Liver (tissue), 9 donors: ENCODE results near the gene DDX39A. TPM values are rescaled to one million over a fixed set of nuclear protein-coding genes. Genes with fewer than 3 reads are reported as not detected.

ENCODE experiments used
- DNase-seq: peaks from one replicate; pipeline ENCODE4 v3.0.0-alpha.2; 2017; ENCODE audit warnings: low spot score
- H3K27ac ChIP-seq, 2 donors: one replicate each; pipeline ENCODE4 v1.7.0; 2013; ENCODE audit warnings: inconsistent platforms in 2 of 2, low read length in 2 of 2, control low read depth in 1 of 2, low read depth in 1 of 2, mild to moderate bottlenecking in 1 of 2
- H3K27me3 ChIP-seq, 4 donors: one replicate each; pipeline versions ENCODE4 v1.6.1 to v1.7.0; 2013; ENCODE audit warnings: low read length in 3 of 4, inconsistent platforms in 1 of 4, mild to moderate bottlenecking in 1 of 4, moderate library complexity in 1 of 4; ENCODE audit not compliant: control insufficient read depth in 4 of 4, insufficient read depth in 4 of 4
- H3K36me3 ChIP-seq, 4 donors: one replicate each; pipeline versions ENCODE4 v1.6.1 to v1.7.0; 2013; ENCODE audit warnings: low read length in 3 of 4, mild to moderate bottlenecking in 3 of 4, low read depth in 1 of 4, moderate library complexity in 1 of 4; ENCODE audit not compliant: control insufficient read depth in 4 of 4, insufficient read depth in 3 of 4
- H3K4me1 ChIP-seq, 4 donors: one replicate each; pipeline versions ENCODE4 v1.6.1 to v1.7.0; 2013; ENCODE audit warnings: low read length in 3 of 4, mild to moderate bottlenecking in 3 of 4, moderate library complexity in 1 of 4; ENCODE audit not compliant: control insufficient read depth in 4 of 4, insufficient read depth in 4 of 4
- H3K4me3 ChIP-seq, 3 donors: one replicate each; pipeline versions ENCODE4 v1.6.1 to v1.7.0; 2013; ENCODE audit warnings: low read length in 3 of 3, control low read depth in 1 of 3, low read depth in 1 of 3, mild to moderate bottlenecking in 1 of 3
- H3K9ac ChIP-seq, 2 donors: one replicate each; pipeline ENCODE4 v1.7.0; 2013; ENCODE audit warnings: low read length in 2 of 2, mild to moderate bottlenecking in 2 of 2, moderate library complexity in 2 of 2, control low read depth in 1 of 2, low read depth in 1 of 2
- H3K9me3 ChIP-seq, 4 donors: one replicate each; pipeline versions ENCODE4 v1.6.1 to v1.7.0; 2013; ENCODE audit warnings: low read length in 3 of 4; ENCODE audit not compliant: control insufficient read depth in 4 of 4
- ATF3 ChIP-seq: IDR thresholded peaks from 2 replicates; pipeline ENCODE4 v1.6.1; 2016; ENCODE audit warnings: antibody characterized with exemption
- CTCF ChIP-seq: fragments of 150-350 bp; IDR thresholded peaks from 2 replicates; pipeline ENCODE4 v1.5.1; 2017; ENCODE audit warnings: improper control_type of control experiment, low read depth, low read length; ENCODE audit not compliant: missing input control
- EGR1 ChIP-seq, 2 donors: IDR thresholded peaks; 2 replicates each; pipeline ENCODE4 v1.6.1; 2016 to 2018; ENCODE audit warnings: antibody characterized with exemption in 2 of 2, low read depth in 2 of 2
- FOXA1 ChIP-seq: IDR thresholded peaks from 2 replicates; pipeline ENCODE4 v1.6.1; 2016; ENCODE audit warnings: antibody characterized with exemption
- FOXA2 ChIP-seq: IDR thresholded peaks from 2 replicates; pipeline ENCODE4 v1.6.1; 2016; ENCODE audit warnings: antibody characterized with exemption
- GABPA ChIP-seq, 2 donors: IDR thresholded peaks in 1 of 2; conservative IDR thresholded peaks in 1 of 2; 2 replicates each; pipeline ENCODE4 v1.6.1; 2016; ENCODE audit warnings: antibody characterized with exemption in 2 of 2, mild to moderate bottlenecking in 1 of 2, moderate library complexity in 1 of 2
- HNF4A ChIP-seq, 2 donors: conservative IDR thresholded peaks; 2 replicates each; pipeline ENCODE4 v1.6.1; 2016; ENCODE audit warnings: antibody characterized with exemption in 2 of 2, mild to moderate bottlenecking in 2 of 2
- HNF4G ChIP-seq: IDR thresholded peaks from 2 replicates; pipeline ENCODE4 v1.6.1; 2016; ENCODE audit warnings: antibody characterized with exemption
- JUND ChIP-seq, 2 donors: IDR thresholded peaks; 2 replicates each; pipeline ENCODE4 v1.6.1; 2016; ENCODE audit warnings: antibody characterized with exemption in 2 of 2
- MAX ChIP-seq: IDR thresholded peaks from 2 replicates; pipeline ENCODE4 v1.6.1; 2016; ENCODE audit warnings: antibody characterized with exemption
- NR2F2 ChIP-seq: IDR thresholded peaks from 2 replicates; pipeline ENCODE4 v1.6.1; 2016; ENCODE audit warnings: antibody characterized with exemption
- RAD21 ChIP-seq, 2 donors: IDR thresholded peaks; 2 replicates each; pipeline ENCODE4 v1.6.1; 2016; ENCODE audit warnings: antibody characterized with exemption in 2 of 2, mild to moderate bottlenecking in 2 of 2
- RXRA ChIP-seq, 2 donors: IDR thresholded peaks; 2 replicates each; pipeline ENCODE4 v1.6.1; 2017 to 2018; ENCODE audit warnings: antibody characterized with exemption in 2 of 2, mild to moderate bottlenecking in 1 of 2
- SP1 ChIP-seq: IDR thresholded peaks from 2 replicates; pipeline ENCODE4 v1.6.1; 2018; ENCODE audit warnings: antibody characterized with exemption, mild to moderate bottlenecking
- TAF1 ChIP-seq: conservative IDR thresholded peaks from 2 replicates; pipeline ENCODE4 v1.6.1; 2016; ENCODE audit warnings: antibody characterized with exemption, mild to moderate bottlenecking
- YY1 ChIP-seq: IDR thresholded peaks from 2 replicates; pipeline ENCODE4 v1.6.1; 2016; ENCODE audit warnings: antibody characterized with exemption, mild to moderate bottlenecking
- ZBTB33 ChIP-seq: IDR thresholded peaks from 2 replicates; pipeline ENCODE4 v1.6.1; 2016; ENCODE audit warnings: antibody characterized with exemption
- WGBS: extraction: QIAGEN DNeasy Blood & Tissue Kit; methylation state at CpG from one replicate; pipeline ENCODE4 v1.1.7; 2013; 5-methylcytosine and 5-hydroxymethylcytosine counted together
- polyA plus RNA-seq, 2 donors: library from polyadenylated mRNA; stranded (reverse) in 1 of 2; unstranded in 1 of 2; fragments of 200-250 nt in 1 of 2; fragments of >200 nt in 1 of 2; fragmentation: Nextera tagmentation in 1 of 2; extraction: Ambion mirVana in 1 of 2; gene quantifications; one replicate each; pipeline versions ENCODE4 v1.2.1 to v1.2.3, GENCODE V29; 2013 to 2015
- total RNA-seq, 2 donors: library from RNA; depleted of rRNA; stranded (reverse); fragments of >200 nt; gene quantifications; one replicate each; pipeline ENCODE4 v1.2.3, GENCODE V29; 2014
- donor health status: healthy.
- donor health status: healthy.
- donor health status: healthy.
- donor health status: healthy.
- donor health status: healthy.

DDX39A gene
- total and polyA plus RNA-seq, 4 donors, result 24.9 to 54.7 (median 35.4) TPM

- H3K27ac ChIP-seq, result no peak overlapping the region
- peaks cover 0 to 8% (median 3%) of the 10 kb centered on the region in 4 donors for H3K4me1 ChIP-seq
- 85% methylated on average over 20 of the region's 20 CpGs for WGBS
- TF ChIP-seq YY1, result no peak
- TF ChIP-seq ZBTB33, result no peak
- TF ChIP-seq FOXA2, result no peak
- TF ChIP-seq NR2F2, result no peak
- TF ChIP-seq FOXA1, result no peak
- no peak for TF ChIP-seq HNF4A (conservative IDR thresholded peaks at IDR 0.05)
- TF ChIP-seq JUND (IDR thresholded peaks at IDR 0.05), result no peak
- no peak for TF ChIP-seq RAD21 (IDR thresholded peaks at IDR 0.05)
- no peak for TF ChIP-seq HNF4G
- TF ChIP-seq MAX, result no peak
- no peak for TF ChIP-seq CTCF
- no peak for TF ChIP-seq GABPA (IDR thresholded peaks at IDR 0.05 in 1 of 2, conservative IDR thresholded peaks at IDR 0.05 in 1 of 2)
- no peak for TF ChIP-seq SP1
- TF ChIP-seq TAF1, result no peak
- TF ChIP-seq ATF3, result no peak
- no peak overlapping the region for H3K9ac ChIP-seq
- no peak for DNase-seq
- no peaks in the 10 kb centered on the region for H3K9me3 ChIP-seq
- H3K36me3 ChIP-seq, result peaks cover 27 to 63% (median 41%) of the 10 kb centered on the region in 4 donors
- H3K27me3 ChIP-seq, result no peaks in the 10 kb centered on the region
- H3K4me3 ChIP-seq, result no peak overlapping the region
Measured at GRCh38 chr19:14408491-14409145, 10.5 kb downstream of the DDX39A start.

GRCh38 chr19:14407605-14408484 is 11.3 kb downstream of the DDX39A start:
- H3K4me3 ChIP-seq, result no peak overlapping the region
- H3K9ac ChIP-seq, result no peak overlapping the region
- H3K27ac ChIP-seq, result no peak overlapping the region
- 79% methylated on average over 20 of the region's 20 CpGs for WGBS
- no peaks in the 10 kb centered on the region for H3K27me3 ChIP-seq
- H3K36me3 ChIP-seq, result peaks cover 27 to 59% (median 39%) of the 10 kb centered on the region in 4 donors
- H3K9me3 ChIP-seq, result no peaks in the 10 kb centered on the region
- DNase-seq, result no peak
- peaks cover 0 to 8% (median 3%) of the 10 kb centered on the region in 4 donors for H3K4me1 ChIP-seq
- TF ChIP-seq TAF1 (no peak), RXRA (IDR thresholded peaks at IDR 0.05) (no peak), NR2F2 (no peak), CTCF (no peak), YY1 (no peak), ZBTB33 (no peak), JUND (IDR thresholded peaks at IDR 0.05) (no peak), ATF3 (no peak), HNF4G (no peak), FOXA1 (no peak), GABPA (IDR thresholded peaks at IDR 0.05 in 1 of 2, conservative IDR thresholded peaks at IDR 0.05 in 1 of 2) (no peak), EGR1 (IDR thresholded peaks at IDR 0.05; ENCODE audit: low read depth in 2 of 2) (no peak), MAX (no peak)
